Measurements from ENCODE around the gene BBIP1. TPM values are rescaled to one million over a fixed set of nuclear protein-coding genes. Genes with fewer than 3 reads are reported as not detected.

Gene BBIP1
- 32.4 TPM for total RNA-seq
- long read RNA-seq, partial matches to known transcripts, result 0 of 13 reads
- long read RNA-seq, other reads (novel, unspliced or antisense), result 7 of 13 reads

- Histone ChIP-seq H3K9me3 (no peaks in the 10 kb centered on the region), H3K36me3 (no peaks in the 10 kb centered on the region), H3K4me3 (peak within 1 kb of the TSS; percentile 71), H3K27ac (peak within 1 kb of the TSS; percentile 98), H3K27me3 (ENCODE audit: low read depth) (no peaks in the 10 kb centered on the region), H3K4me1 (peaks cover 39% of the 10 kb centered on the region)
- intact Hi-C loops (cut with DNase I), result no loop called here
- TF ChIP-seq CTCF (IDR thresholded peaks at IDR 0.05), result peak; percentile 30
- DNase-seq (no peak), ATAC-seq (peak; percentile 96 to 98)
Measured at GRCh38 chr10:110918643-110919348, at the start of gene BBIP1. BBIP1 (minus strand) TSS chr10:110919180; CDS start chr10:110918157, 1,023 bp downstream.

- H3K27ac ChIP-seq, result no peak overlapping the region
- no peaks in the 10 kb centered on the region for H3K36me3 ChIP-seq
- intact Hi-C loops (cut with DNase I), result no loop called here
- ATAC-seq (no peak), DNase-seq (no peak)
- no peak for TF ChIP-seq CTCF (IDR thresholded peaks at IDR 0.05)
- no peaks in the 10 kb centered on the region for H3K9me3 ChIP-seq
- H3K4me1 ChIP-seq, result peaks cover 10% of the 10 kb centered on the region
- H3K4me3 ChIP-seq, result no peak overlapping the region
- H3K27me3 ChIP-seq (ENCODE audit: low read depth), result no peaks in the 10 kb centered on the region
Measured at GRCh38 chr10:110967645-110968044, 48.7 kb upstream of the BBIP1 start.

- Histone ChIP-seq H3K36me3 (no peaks in the 10 kb centered on the region), H3K27me3 (ENCODE audit: low read depth) (no peaks in the 10 kb centered on the region), H3K4me3 (no peak overlapping the region), H3K27ac (no peak overlapping the region), H3K9me3 (no peaks in the 10 kb centered on the region), H3K4me1 (peaks cover 10% of the 10 kb centered on the region)
- TF ChIP-seq CTCF (IDR thresholded peaks at IDR 0.05), result no peak
- ATAC-seq, result no peak
- intact Hi-C loops (cut with DNase I), result no loop called here
- no peak for DNase-seq
Measured at GRCh38 chr10:110967009-110967630, 48.1 kb upstream of the BBIP1 start.

- ATAC-seq, result no peak
- no peaks in the 10 kb centered on the region for H3K27me3 ChIP-seq (ENCODE audit: low read depth)
- H3K9me3 ChIP-seq, result no peaks in the 10 kb centered on the region
- no peak for TF ChIP-seq CTCF (IDR thresholded peaks at IDR 0.05)
- no peak overlapping the region for H3K27ac ChIP-seq
- no peak overlapping the region for H3K4me3 ChIP-seq
- no peaks in the 10 kb centered on the region for H3K36me3 ChIP-seq
- intact Hi-C loops (cut with DNase I), result no loop called here
- H3K4me1 ChIP-seq, result peaks cover 10% of the 10 kb centered on the region
- DNase-seq, result no peak
Measured at GRCh38 chr10:110966146-110966545, 47.2 kb upstream of the BBIP1 start.

- Histone ChIP-seq H3K27ac (no peak overlapping the region), H3K27me3 (ENCODE audit: low read depth) (no peaks in the 10 kb centered on the region), H3K9me3 (no peaks in the 10 kb centered on the region), H3K4me1 (peaks cover 10% of the 10 kb centered on the region), H3K36me3 (no peaks in the 10 kb centered on the region), H3K4me3 (no peak overlapping the region)
- intact Hi-C loops (cut with DNase I), result no loop called here
- DNase-seq (no peak), ATAC-seq (no peak)
- TF ChIP-seq CTCF (IDR thresholded peaks at IDR 0.05), result no peak
Measured at GRCh38 chr10:110965216-110965615, 46.2 kb upstream of the BBIP1 start.
